HG03095 (cell line): ENCODE measurements around the gene S100A7A.
"Not testable (repeated sequence)": the region's sequence is repeated elsewhere in the genome, so short reads cannot be mapped to it uniquely, and the experiment has no call there.

Experiments used
- ATAC-seq: cut with Tn5 transposase; IDR thresholded peaks from one replicate; pipeline ENCODE4 v1.9.1; 2021; ENCODE audit warnings: moderate library complexity; ENCODE audit not compliant: unreplicated experiment

The S100A7A gene

DNA sequence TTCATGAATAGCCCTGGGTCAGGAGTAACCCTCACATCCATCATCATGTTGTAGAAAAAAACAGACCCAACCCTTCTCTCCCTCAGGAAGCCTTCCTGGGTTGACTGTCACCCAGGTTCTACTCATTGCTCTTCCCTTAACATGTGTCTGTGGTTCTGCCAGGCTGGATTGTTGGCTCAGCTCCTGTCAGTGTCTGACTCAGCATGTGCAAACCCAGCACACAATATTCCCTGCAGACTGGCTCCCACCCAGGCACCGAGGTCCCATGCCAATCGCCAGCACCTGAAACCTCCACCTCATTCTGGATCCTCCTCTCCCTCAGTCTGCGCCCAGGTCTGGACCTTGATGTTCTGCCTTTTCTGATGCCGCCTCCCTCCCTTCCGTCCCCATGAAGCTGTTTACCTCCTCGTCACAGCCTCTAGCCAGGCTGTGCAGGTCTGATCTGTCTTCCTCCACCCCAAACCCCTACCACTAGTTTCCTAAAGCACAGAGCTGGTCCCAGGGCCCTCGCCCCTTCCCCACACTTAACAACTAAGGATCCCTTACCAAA, 21.1 kb upstream of the S100A7A start:
- no peak for ATAC-seq

DNA sequence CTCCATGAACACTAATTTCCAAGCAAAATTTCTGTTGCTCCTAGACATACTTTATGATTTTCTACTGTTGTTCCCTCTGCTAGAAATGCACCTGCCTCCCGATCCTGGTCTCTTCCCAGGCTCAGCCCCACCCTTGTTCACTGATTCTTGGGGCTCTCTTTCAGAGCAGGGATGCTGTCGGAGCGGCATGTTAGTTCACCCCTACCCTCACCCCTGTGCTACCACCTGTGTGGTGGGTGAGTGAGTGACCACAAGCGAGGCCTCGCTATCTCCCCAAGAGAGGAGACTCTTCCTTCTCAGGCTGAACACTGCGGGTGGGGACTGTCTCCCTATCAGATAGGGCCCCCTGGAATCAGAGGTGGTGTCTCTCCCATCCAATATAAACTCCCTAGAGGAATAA, 20.5 kb upstream of the S100A7A start:
- no peak for ATAC-seq

- no peak for ATAC-seq
Measured at GRCh38 chr1:153396461-153396860, 19.9 kb upstream of the S100A7A start.

DNA sequence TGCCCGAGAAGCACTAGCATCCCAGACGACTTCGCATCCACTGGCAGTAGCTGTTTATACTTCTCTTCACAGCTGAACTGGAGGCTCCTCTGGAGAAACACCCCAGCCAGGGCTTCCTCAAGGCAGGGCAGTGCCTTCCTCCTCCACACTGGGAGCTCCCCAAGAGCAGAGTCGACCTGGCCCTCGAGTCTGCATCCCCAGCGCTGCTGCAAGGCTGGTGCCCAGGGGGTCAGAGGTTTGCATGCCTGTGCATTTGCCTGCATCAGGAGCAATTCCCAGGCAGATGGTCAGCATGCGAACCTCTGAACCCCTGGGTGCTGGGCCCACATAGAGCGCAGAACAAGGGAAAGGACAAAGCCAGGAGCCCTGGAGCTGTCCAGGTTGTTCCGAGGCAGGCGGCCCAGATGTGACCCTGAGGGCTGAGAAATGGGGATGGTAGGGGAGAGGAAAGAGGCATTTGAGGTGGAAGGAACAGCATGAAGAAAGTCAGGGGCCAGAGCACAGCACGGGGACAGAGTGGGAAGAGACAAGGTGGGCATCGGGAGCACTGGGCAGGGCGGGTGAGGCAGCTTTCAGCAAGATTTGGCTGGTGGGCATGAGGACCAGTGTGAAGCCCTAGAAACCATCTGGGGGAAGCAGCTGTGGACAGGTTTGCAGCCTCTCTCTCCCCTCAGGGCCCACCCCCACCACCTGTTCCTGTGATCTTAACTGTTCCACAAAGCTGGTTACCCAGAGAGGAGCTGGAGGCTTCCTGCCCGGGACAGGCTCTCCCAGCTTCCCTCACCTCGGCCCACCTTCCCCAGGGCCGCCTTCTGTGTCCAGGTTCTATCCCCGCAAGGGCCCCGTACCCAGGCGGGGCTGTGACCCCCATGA, 19.0 kb upstream of the S100A7A start:
- ATAC-seq: no peak

DNA sequence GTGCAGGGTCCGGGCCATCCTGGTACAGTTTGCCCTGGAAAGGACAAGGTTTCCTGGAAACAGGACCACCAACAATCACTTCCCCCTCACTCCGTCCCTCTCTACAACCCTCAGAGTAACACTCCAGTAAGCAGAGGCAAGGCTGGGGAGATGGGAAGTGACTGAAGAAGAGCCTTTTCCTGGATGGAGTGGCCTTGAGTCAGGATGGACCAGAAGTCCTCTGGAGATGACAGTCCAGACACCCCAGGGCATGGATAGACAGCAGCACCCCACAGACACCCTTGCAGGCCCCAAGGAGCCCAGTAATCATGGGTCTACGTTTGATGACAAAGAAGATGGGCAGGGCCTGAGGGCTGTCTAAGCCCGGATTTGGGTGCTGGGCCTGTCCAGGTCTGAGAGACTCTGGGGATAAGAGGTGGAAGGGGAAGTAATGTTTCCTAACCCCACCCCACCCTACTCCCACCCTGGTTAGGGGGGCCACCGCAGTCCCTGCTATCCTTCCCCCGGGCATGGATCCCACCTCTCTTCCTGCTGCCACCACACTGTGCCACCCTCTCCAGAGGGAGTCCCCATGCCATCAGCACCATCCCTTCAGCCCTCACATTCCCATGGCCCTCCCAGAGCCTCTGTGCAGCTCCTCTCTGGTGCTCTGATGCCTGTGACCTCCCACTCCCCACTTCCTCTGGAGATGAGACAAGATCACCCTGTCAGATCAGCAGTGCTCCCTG, 18.2 kb upstream of the S100A7A start:
- ATAC-seq: no peak

DNA sequence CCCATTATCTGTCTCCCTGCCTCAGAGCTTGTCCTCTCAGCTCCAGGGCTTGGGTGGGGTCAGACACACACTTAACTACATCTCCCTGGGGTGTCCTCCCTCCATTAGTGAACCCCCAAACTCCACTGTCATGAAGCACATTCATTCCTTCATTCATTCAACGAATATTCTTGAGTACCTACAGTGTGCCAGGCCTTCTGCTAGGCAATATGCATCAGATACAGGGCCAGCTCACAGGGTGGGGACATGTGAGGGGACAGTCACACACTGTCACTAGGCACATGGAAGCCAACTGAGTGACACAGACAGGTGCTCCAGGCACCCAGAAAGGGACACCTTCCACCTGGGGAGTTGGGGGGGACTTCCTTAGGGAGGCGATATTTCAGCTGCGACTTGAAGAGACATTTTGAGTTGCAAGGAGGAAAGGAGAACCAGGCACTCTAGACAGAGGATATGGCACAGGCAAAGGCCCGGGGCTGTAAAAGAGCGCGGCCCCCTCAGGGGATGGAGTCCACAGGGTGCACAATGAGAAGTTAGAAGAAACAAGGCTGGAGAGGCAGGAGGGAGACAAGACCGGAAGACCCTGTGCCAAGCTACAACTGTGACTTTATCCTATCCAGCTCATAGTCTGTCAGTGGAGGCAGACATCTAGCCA, 16.8 kb upstream of the S100A7A start:
- ATAC-seq: no peak

- no peak for ATAC-seq
Measured at GRCh38 chr1:153400244-153400643, 16.1 kb upstream of the S100A7A start.

- no peak for ATAC-seq
Measured at GRCh38 chr1:153401461-153401860, 14.9 kb upstream of the S100A7A start.

GRCh38 chr1:153402226-153402625, 14.1 kb upstream of the S100A7A start:
- ATAC-seq: no peak

GRCh38 chr1:153403421-153404085, 12.8 kb upstream of the S100A7A start:
- no peak for ATAC-seq

DNA sequence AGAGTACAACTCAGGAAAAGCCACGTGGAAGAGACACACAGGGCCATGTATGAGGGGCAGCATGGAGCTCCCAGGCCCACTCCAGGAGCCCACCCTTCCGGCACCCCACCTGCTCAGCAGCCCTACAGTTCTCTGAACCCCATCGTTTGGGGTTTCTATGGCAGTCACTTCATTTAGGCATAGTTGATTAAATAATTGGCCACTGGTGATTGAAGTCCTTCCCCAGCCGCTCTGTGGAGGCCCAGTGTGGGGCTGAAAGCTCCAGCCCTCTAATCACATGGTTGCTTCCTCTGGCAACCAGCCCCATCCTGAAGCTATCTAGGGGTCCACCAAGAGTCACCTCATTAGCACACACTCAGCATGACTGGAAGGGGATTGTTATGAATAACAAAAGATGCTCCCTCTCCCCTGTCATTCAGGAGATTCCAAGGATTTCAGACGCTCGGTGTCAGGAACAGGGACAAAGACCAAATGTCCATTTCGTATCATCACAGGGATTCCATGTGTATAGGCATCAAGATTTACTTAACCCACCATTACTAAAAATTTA, 12.2 kb upstream of the S100A7A start:
- ATAC-seq: no peak

DNA sequence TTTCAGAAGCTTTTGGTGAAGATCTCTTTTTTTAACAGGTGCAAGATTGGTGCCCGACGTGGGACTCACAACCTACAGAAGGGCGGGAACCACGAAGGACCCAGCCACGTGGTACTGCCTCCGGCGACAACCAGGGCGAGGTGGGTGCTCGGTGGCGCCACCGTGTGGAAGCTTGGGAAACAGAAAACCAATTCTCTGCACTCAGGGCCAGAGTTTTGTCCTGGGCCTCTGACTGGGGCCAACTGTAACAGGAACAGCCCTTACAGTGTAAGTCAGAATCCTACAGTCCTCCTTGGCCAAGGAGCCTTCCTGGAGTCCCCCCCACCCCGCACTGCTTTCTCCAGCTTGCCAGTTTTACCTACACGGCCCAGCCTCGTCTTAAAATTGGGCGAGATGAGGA, 11.6 kb upstream of the S100A7A start:
- ATAC-seq: no peak

DNA sequence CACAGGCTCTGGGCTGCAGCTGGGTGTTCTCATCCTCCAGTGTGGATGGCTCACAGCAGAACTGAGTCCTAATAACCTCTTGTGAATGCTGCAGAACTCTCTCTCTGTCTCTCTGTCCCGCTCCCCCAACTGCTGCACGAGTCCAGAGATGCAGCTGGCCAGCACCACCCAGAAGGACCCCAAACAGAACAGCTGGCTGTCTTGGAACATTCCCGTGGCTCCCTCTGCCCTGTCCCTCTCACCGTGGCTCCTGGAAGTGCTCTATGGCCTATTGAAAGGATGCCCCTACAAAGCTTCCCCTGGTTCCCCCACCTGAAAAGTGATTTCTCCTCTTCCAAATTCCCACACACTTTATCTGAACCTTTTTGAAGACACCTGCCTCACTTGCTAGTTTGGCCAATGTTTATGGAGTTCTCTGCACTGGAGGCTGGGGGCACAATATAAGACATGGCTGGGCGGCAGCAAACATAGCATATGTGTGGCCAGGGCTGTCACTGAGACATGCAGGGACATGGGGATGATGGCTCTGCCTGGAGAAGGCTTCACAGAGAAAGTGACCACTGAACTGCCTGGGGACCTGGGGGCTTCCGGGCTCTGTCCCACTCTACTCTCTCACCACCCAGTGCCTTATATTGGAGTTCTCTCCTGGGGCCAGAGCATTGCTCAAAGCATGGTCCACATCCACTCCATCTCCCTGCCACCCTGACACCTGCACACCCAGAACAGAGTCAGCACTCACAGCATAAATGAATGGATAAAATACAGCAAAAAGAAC, 10.3 kb upstream of the S100A7A start:
- ATAC-seq: not testable (repeated sequence)

DNA sequence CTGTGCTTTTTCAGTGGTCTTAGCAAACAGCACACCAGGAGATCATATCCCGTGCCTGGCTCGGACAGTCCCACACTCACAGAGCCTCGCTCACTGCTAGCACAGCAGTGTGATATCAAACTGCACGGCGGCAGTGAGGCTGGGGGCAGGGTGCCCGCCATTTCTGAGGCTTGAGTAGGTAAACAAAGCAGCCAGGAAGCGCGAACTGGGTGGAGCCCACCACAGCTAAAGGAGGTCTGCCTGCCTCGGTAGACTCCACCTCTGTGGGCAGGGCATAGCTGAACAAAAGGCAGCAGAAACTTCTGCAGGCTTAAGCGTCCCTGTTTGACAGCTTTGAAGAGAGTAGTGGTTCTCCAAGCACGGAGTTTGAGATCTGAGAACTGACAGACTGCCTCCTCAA, 9.0 kb upstream of the S100A7A start:
- not testable (repeated sequence) for ATAC-seq

DNA sequence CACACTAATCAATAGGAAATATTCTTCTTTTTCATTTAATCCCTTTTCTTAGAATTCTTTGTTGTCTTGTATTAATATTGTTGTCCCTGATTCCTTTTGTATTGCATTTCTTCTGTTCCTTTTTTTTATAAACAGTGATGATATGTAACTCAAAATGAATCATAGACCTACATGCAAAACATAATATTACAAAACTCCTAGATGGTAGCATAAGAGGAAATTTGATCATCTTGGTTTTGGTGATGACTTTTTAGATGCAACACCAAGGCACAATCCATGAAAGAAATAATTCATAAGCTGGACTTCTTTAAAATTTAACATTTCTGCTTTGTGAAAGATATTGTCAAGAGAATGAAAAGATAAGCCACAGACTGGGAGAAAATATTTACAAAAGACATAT, 2.4 kb upstream of the S100A7A start:
- not testable (repeated sequence) for ATAC-seq

- no peak for ATAC-seq
Measured at GRCh38 chr1:153417136-153417888, 992 bp downstream of the S100A7A start.

DNA sequence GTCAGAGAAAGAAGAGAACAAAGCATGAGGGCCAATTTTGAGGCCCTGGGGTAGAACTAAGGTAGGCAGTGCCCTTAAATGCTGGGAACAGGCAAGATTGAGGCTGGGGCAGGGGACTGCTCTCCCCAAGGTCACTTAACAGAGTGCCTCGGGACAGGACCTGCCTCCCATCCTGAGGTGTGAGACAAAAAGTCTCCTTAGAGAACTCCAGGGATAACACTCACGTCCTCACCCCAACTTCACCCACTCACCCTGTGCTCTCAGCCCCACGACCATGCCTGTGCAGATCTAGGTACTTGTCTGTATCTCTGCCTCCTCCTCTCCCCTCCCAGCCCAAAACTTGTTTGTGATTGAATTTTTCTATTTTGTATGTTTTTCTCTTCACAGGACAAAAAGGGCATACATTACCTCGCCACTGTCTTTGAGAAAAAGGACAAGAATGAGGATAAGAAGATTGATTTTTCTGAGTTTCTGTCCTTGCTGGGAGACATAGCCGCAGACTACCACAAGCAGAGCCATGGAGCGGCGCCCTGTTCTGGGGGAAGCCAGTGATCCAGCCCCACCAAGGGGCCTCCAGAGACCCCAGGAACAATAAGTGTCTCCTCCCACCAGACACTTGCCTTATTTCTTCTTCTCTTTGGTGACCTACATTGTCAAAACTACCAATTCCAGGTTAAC, 2.6 kb downstream of the S100A7A start:
- not testable (repeated sequence) for ATAC-seq

DNA sequence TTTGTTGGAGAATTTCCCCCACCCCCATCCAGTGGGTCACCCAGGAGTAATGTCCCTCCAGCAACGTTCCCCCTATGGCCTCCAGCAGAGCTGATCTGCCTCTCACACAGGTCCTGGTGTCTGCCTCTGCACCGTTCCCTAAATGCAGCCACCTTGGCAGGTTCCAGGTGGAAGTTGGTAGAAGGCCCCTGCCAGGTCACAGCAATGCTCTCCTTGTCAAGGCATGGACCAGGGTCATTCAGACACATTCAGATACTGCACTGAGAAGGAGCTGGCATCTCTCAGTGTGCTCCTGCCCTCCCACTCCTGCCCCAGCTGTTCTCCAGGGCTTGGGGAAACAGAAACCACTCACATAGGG, 3.1 kb downstream of the S100A7A start:
- ATAC-seq: not testable (repeated sequence)

- ATAC-seq: no peak
Measured at GRCh38 chr1:153420306-153420705, 4.0 kb downstream of the S100A7A start.
